ENCODE data around the gene SLC17A9.

The SLC17A9 gene

GRCh38 chr20:62969179-62969760, 16.8 kb downstream of the SLC17A9 start:
- no peak for DNase-seq

GRCh38 chr20:62969939-62970306, 17.4 kb downstream of the SLC17A9 start:
- no peak for DNase-seq

- DNase-seq: peak in 2 of 4 experiments; percentile 17 to 39
Observed at GRCh38 chr20:62970307-62971210, 18.1 kb downstream of the SLC17A9 start.

- no peak for DNase-seq
Observed at GRCh38 chr20:62971211-62971949, 18.9 kb downstream of the SLC17A9 start.

- peak; percentile 92 to 95 (median 93) for DNase-seq
Observed at GRCh38 chr20:62971950-62972844, 19.7 kb downstream of the SLC17A9 start.

GRCh38 chr20:62972845-62973745, 20.6 kb downstream of the SLC17A9 start:
- DNase-seq: no peak

- peak; percentile 26 to 54 (median 38) for DNase-seq
Observed at GRCh38 chr20:62975251-62975760, 22.8 kb downstream of the SLC17A9 start.

- no peak for DNase-seq
Observed at GRCh38 chr20:62975812-62976508, 23.5 kb downstream of the SLC17A9 start.

GRCh38 chr20:62976886-62977285, 24.4 kb downstream of the SLC17A9 start:
- no peak for DNase-seq

- DNase-seq: peak in 2 of 4 experiments; percentile 16 to 39
Observed at GRCh38 chr20:62977613-62978560, 25.4 kb downstream of the SLC17A9 start.

GRCh38 chr20:62978561-62978943, 26.0 kb downstream of the SLC17A9 start:
- peak; percentile 22 to 53 (median 48) for DNase-seq

- DNase-seq: no peak
Observed at GRCh38 chr20:62979310-62979709, 26.8 kb downstream of the SLC17A9 start.

- DNase-seq: no peak
Observed at GRCh38 chr20:62979876-62980373, 27.4 kb downstream of the SLC17A9 start.

GRCh38 chr20:62980380-62980960, 28.0 kb downstream of the SLC17A9 start:
- no peak for DNase-seq

GRCh38 chr20:62980970-62981369, 28.5 kb downstream of the SLC17A9 start:
- DNase-seq: peak; percentile 11 to 47 (median 29)

- DNase-seq: peak in 2 of 4 experiments; percentile 19 to 24
Observed at GRCh38 chr20:62982124-62983075, 29.9 kb downstream of the SLC17A9 start.

GRCh38 chr20:62983210-62983609, 30.7 kb downstream of the SLC17A9 start:
- no peak for DNase-seq

All from suppressor macrophage (primary cell).